GM12872 (cell line): ENCODE results near the gene ADARB2.

Experiments
- CTCF ChIP-seq: IDR thresholded peaks from 3 replicates; pipeline ENCODE4 v1.5.1; 2011; ENCODE audit warnings: low read depth, mild to moderate bottlenecking, low read length, moderate library complexity; ENCODE audit not compliant: insufficient read depth

The ADARB2 gene

GRCh38 chr10:1169981-1170866 lies 567.1 kb downstream of the ADARB2 start:
- TF ChIP-seq CTCF = no peak

- no peak for TF ChIP-seq CTCF
Measured at GRCh38 chr10:1169186-1169885, 568.0 kb downstream of the ADARB2 start.

GRCh38 chr10:1168763-1169162 lies 568.6 kb downstream of the ADARB2 start:
- no peak for TF ChIP-seq CTCF

GRCh38 chr10:1166828-1167275 lies 570.5 kb downstream of the ADARB2 start:
- TF ChIP-seq CTCF = no peak

GRCh38 chr10:1166101-1166827 lies 571.1 kb downstream of the ADARB2 start:
- TF ChIP-seq CTCF = no peak

- no peak for TF ChIP-seq CTCF
Measured at GRCh38 chr10:1163831-1164230, 573.5 kb downstream of the ADARB2 start.

GRCh38 chr10:1163204-1163660 lies 574.1 kb downstream of the ADARB2 start:
- no peak for TF ChIP-seq CTCF
